GM12873 (cell line): ENCODE data around the gene POGLUT2.

Experiments used
- TF ChIP-seq, protein P1 (sequence below): IDR thresholded peaks from 2 replicates; pipeline ENCODE4 v1.5.1; 2012; ENCODE audit warnings: low read depth, mild to moderate bottlenecking, moderate library complexity, low read length, control low read depth; ENCODE audit not compliant: insufficient read depth; ENCODE audit errors: missing control alignments

The POGLUT2 gene

GRCh38 chr13:102817241-102817640, 18.5 kb upstream of the POGLUT2 start:
- TF ChIP-seq, protein P1, sequence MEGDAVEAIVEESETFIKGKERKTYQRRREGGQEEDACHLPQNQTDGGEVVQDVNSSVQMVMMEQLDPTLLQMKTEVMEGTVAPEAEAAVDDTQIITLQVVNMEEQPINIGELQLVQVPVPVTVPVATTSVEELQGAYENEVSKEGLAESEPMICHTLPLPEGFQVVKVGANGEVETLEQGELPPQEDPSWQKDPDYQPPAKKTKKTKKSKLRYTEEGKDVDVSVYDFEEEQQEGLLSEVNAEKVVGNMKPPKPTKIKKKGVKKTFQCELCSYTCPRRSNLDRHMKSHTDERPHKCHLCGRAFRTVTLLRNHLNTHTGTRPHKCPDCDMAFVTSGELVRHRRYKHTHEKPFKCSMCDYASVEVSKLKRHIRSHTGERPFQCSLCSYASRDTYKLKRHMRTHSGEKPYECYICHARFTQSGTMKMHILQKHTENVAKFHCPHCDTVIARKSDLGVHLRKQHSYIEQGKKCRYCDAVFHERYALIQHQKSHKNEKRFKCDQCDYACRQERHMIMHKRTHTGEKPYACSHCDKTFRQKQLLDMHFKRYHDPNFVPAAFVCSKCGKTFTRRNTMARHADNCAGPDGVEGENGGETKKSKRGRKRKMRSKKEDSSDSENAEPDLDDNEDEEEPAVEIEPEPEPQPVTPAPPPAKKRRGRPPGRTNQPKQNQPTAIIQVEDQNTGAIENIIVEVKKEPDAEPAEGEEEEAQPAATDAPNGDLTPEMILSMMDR: no peak

DNA sequence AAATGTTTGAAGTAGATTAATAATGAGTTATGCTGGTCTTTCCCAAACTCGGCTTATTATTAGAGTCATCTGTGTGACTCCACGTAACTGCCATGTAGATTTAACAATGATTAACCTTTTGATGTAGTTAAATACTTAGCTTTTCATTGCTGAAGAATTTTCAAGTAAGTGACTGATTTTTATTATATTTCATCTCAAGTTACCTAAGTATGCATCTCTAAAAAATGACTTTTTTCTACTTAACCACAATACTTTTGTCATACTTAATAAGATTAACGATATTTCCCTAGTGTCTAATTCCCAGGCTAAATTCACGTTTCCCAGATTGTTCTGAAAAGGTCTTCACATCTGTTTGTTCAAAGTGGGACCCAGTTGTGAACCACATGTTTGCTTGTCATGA, 17.9 kb upstream of the POGLUT2 start:
- TF ChIP-seq, protein P1: no peak

DNA sequence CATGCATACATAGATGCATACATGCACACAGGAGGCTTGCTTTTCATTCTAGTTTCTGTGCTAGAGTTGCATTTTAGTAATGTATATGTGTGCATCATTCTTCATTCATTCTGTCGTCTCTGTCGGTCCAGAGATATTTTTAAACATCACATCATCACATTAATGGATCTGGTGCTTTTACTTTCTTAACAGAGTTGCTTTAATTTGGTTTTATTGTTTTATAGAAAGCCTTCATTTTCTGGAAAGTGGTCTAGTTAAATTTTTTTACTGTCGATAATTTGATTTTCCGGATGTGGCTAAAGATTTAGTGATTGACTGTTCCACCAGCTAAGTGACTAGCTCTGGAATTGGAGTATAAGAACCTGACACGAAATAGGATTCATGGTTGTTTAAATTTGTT, 17.0 kb upstream of the POGLUT2 start:
- TF ChIP-seq, protein P1: no peak

GRCh38 chr13:102814793-102815192, 16.0 kb upstream of the POGLUT2 start:
- TF ChIP-seq, protein P1: no peak

DNA sequence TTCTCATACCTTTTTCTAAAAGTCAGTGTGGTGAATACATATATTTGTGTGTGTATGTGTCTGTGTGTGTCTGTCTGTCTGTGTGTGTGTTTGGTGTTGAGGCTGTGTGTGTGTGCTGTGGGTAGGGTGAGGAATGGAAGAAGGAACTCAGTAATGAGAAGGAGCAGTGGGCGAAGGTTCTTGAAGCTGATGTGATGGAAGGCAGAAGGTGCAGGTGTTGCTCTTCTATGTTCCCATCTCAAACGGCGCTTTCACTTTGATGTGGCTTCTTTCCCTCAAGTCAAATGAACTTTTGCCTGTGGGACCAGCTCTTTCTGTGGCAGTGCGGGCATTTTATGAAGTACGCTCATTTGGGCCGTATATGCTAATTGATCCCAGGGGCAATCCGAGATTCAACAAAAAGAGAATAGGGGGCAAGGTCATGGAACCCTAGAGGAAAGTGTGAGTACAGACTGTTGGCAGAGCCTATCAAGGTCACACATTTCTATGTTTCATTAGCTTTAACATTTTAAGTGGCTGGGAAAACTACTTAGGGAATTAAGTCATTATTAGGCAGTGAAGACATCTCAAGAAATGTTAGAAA, 15.3 kb upstream of the POGLUT2 start:
- TF ChIP-seq, protein P1: no peak

GRCh38 chr13:102812611-102813287, 14.0 kb upstream of the POGLUT2 start:
- TF ChIP-seq, protein P1: no peak

GRCh38 chr13:102807699-102808098, 8.9 kb upstream of the POGLUT2 start:
- TF ChIP-seq, protein P1: no peak
